Epidermal melanocyte (primary cell): Measurements from ENCODE around the gene EGFLAM.

ENCODE experiments used
- DNase-seq: peaks from one replicate; pipeline ENCODE4 v3.0.0; 2011; ENCODE audit warnings: low spot score; ENCODE audit not compliant: insufficient read length

EGFLAM gene

DNA sequence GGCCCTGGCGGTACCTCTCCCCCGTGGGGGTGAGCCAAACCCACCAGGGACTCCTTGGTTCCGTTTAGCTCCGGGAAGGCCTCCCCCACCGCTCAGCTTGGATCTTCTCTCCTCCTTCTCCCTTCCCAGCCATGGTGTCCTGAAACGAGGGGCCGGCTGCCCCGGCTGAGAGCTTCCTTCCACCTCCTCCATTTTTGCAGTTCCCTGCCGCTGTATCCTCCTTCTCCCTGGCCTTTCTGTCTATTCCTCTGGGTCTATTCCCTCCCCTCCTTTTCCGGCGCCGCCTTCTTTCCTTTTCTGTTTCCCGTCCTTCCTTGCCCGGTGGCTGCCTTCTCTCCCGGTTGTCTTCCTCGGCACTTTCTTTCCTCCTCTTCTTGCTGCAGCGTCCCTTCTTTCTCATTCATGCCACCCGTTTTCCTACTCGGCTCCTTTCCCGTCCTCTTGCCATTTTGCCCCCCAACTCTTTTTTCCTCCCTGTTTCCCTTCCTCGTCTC lies 187.7 kb downstream of the EGFLAM start:
- no peak for DNase-seq

DNA sequence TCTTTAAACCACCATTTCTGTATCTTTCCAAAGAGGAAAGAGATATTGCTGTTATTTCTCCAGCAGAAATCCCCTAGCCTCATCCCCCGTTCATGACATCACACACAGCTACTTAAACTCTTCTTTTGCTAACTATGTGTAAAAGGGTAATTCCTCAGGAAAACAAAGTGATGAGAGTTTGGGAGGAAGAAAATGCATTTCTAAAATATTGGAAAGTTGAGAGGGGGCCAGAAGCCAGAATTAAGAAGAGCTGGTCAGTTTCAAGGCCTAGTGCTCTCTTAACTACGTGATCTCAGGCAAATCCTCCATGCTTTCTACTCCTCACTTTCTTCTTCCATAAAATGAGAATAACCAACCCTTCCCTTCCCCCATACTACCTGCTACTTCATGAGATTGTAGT lies 188.7 kb downstream of the EGFLAM start:
- no peak for DNase-seq

DNA sequence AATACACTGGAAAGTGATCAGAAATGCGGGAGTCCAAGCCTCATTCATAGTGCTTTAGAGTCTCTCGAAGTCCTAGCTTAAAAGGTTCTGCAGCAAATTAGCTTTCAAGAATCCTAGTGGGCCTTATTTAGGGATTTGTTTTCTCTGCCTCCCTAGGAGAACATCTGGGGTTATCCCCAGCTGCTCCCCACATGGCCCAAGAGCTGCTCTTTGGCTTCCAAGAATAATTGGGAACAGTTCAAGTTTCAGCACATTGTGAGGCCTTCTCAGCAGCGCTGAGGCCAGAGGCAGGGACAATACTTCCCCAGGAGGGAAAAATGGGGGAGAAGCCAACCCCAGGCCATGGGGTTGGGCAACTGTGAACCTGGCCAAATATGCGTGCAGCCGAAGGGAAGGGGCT lies 189.4 kb downstream of the EGFLAM start:
- DNase-seq = no peak

DNA sequence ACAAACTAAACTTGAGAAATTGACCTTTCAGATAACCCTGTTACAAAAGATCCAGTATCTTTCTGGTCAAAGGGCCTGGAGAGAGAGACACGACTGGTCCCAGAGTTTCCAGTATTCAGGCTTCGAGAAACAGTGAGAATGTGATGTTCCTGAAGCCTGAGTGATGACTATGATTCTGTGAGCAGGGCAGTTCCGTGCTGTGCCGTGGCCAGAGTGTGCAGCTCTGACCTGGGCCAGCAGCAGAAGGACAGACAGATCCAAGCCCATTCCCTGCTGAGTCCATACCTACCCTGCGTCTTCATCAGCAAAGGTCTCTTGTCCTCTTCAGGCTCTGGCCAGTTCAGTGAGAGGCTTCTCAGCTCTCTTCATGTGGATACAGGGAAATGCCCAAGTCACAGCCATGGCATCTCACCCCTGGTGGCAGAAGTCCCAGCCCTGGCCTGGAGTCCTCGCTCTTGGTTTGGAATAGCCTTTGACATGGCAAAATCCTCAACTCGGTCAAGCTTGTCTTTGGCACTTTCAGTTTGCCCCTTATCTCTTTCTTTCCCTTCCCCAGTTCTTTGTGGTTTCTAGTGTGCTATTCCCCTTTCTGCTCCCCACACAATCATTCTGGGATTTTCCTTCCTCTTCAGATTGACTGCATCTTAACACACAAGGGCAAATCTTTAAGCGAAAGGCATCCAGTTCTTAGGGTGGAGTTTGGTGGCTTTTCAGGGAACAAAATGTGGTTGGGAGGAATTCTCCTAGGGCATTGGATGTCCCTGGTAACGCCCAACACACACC lies 190.4 kb downstream of the EGFLAM start:
- no peak for DNase-seq

DNA sequence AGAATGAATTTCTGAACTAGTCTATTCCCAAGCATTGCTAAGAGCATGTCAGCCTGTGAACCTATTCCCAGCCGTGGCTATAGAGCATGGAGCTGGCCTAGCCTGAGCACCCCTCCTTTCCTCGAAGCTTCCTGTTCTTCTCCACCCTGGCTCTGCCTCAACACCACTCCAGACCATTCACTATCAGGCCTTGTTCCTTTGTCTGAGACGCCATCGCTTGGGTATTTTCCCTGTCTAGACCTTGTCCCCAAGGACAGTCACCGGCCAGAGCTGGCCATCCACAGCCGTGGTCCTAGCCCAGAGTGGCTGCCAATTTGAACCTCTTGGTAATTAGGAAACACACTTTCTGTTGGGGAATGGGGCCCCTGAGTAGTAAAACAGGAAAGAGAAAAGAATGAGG lies 192.3 kb downstream of the EGFLAM start:
- DNase-seq = no peak

DNA sequence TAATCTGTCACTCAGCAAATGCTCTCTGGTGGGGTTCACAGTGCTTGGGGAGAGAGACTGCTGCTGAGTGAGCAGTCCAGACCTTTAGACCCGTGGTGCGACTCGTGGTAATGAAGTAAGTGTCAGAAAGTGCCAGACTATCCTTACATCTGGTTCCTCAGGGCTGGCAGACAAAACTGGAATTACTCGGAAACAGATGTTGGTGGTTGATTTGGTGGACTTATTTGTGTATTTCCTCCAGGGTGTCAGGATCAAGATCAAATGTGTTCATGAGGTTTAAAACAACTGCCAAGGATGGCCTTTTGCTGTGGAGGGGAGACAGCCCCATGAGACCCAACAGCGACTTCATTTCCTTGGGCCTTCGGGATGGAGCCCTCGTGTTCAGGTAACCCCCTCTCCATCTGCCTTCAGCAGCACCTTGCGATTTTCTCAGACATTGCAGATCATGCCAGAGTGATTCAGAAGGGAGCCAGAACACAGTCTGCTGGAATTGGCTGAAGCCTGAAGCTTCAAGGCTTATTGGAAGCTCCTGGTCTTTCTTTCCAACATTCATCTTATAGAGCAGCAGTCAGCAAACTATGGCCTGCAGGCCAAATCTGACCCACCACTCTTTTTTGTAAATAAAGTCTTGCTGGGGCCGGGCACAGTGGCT lies 192.8 kb downstream of the EGFLAM start:
- peak; percentile 38 for DNase-seq

DNA sequence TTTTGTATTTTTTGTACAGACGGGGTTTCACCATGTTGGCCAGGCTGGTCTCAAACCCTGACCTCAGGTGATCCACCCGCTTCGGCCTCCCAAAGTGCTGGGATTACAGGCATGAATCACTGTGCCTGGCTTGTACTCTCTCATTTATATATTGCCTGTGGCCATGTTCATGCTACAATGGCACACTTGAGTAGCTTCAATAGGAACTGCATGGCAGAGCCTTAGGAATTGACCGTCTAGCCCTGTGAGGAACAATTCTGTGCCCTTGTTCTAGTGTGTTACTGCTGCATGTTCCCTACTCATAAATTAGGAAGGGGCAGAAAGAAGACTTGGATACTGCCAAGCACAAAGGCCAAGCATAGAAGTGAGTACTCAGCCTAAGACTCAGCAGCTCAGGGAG lies 193.8 kb downstream of the EGFLAM start:
- DNase-seq = no peak

DNA sequence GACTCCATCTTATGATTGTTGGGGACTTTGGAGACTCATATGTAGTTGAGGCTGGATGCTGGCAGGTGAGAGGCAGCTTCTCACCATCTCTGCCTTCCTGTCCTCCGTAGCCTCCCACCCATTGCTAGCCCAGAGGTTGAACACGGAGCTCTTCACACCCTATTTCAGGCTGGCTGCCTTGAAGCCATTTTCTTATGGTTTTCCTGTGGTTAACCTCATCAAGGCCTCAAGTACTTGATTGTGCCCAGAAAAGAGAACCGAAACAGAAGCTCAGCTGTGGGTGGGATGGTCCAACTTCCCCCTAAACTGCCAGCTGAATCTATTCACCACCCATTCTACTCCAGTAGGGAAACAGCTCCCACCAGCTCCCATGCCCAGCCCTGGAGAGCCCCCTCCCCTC lies 195.1 kb downstream of the EGFLAM start:
- DNase-seq = no peak

DNA sequence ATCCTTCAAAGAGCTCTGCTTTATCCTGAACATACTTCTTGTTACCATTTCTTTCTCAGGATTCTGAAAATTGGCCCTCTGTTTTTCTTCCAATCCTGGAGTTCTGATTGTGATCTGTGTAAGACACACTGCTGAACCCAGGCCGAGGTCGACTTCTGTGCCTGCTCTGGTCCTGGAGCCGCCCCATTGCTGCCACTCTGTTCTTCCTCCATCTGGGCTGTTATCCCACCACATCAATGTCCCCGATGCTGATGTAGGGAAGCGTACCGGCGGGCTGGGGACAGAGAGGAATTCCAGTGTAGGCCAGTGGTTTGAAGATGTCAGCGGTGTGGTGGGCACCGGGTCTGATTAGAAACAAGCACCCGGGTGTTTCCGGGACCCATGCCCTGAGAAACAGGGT lies 195.6 kb downstream of the EGFLAM start:
- no peak for DNase-seq

DNA sequence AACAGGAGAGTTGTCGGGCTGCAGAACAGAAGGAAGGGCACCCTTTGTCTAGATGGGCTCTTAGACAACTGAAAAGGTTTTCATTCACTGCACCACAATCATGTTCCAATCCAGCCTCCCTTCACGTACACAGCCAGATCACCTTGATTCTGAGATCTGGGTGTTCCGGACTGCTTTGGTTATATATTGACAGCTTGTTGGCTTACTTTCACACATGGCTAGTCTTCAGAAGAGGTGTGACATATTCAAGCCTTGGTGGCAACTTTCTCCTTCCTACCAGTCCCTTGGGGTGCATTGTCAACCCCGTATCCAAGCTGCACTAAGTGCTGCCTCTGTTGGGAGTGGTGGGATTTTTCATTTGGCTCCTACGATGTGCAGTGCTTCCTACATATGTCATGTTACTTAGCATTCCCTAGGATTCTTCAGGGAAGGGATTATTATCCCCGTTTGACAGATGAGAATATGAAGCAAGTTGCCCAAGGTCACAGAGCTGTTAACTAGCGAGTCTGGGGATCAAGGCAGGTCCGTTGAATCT lies 197.5 kb downstream of the EGFLAM start:
- no peak for DNase-seq

DNA sequence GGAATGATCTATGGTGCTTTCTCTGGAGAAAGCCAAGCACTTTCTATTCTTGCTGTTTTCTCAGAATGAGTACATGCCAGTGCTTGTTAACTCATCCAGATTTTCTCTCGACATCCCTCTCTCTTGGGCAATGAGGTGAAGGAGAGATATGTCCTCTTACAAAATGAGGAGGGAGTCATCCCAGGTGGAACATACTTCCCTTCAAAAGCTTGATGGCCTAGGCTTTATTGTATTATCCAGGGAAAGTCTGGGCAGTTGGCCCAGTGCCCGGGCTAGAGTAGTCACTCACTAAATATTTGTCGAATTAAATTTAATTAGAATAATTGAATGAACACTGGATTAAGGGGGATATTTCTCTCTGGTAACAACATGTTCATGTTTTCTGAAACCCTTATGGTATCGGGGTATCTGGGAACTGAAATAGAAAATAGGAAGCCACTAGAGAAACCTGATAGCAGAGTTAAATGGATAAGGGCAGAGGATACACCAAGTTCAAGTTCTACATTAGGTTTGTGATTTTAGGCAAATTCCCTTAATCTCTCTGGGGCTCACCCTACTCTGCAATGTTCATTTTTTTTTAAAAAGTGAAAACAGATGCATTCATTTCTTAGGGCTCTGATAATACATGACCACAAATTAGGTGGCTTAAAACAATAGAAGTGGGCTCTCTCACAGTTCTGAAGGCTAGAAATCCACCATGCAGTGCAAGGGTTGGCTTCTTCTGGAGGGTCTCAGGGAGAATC lies 198.5 kb downstream of the EGFLAM start:
- no peak for DNase-seq

DNA sequence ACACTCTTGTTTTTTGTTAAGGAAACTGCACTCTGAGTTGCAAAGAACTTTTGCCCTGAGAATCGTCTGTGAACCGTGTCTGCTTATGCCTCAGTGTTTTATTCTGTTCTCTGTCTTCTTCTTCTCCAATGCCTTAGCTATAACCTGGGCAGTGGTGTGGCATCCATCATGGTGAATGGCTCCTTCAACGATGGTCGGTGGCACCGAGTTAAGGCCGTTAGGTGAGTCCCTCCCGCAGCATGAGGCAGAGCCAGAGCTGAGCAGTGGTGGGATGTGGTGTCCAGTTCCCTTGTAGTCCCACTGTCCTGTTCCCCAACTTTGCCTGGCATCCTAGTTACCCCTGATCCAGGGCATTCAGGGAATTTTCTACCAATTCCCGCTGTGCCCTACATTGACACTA lies 199.8 kb downstream of the EGFLAM start:
- no peak for DNase-seq

DNA sequence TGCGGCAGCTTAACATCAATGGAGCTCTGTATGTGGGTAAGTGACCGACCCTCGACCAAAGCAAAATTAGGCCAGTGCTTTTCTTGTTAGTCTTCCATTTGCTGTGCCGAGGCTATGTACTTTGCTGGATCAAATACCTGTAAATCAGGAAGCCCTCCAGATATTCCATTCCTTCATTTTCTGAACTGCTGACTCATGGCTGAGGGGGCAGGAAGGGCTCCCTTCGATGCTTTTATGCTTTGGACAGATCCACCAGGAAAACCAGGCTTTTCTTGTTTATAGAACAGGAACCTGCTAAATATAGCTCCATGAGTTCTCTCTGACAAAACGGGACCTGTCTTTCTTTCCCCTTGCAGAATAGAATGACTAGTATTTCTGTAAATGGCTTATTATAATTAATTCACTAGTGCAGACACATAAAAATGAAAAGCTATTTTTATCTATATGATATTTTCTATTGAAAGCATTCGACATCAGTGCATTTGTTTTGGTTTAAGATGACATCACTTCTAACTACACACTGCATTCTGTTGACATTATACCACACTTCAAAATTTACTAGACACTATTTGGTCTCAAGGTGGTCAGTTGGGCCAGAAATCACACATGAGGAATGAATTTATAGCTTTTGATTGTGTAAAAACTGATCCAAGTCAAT lies 204.7 kb downstream of the EGFLAM start:
- DNase-seq = no peak

DNA sequence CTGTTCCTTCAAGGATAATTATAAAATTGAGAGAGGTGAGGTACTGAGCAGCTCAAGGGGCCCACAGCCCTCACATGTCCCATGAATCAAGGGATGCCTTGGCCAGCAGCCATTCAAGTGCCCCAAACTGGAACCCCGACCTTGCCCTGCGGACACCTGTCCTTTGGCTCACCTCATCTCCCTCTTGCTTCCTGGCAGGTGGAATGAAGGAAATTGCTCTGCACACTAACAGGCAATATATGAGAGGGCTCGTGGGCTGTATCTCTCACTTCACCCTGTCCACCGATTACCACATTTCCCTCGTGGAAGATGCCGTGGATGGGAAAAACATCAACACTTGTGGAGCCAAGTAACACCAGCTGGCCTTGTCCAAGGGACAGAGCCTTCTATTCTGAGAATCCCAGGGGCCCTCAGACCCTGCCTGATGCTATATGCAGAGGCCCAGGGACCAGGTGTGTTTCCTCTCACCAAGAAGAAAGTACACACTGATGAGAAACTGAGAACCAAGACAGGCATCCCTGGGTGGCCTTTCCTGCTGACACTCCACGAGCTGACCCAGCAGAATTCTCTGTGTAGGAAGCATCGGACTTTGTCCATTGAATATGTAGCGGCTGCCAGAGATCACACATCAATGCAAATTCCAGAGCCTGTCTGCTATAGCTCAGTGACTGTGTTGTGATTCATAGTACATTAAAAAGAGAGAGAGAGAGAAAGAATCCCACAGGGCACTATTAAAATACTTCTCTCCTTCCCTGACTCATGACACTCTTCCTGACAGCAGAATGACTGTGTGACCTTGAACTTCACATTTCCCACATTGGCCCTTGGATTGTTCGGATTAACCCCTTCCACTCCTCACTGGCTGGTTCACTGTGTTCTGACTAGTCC lies 205.5 kb downstream of the EGFLAM start:
- peak; percentile 32 for DNase-seq

DNA sequence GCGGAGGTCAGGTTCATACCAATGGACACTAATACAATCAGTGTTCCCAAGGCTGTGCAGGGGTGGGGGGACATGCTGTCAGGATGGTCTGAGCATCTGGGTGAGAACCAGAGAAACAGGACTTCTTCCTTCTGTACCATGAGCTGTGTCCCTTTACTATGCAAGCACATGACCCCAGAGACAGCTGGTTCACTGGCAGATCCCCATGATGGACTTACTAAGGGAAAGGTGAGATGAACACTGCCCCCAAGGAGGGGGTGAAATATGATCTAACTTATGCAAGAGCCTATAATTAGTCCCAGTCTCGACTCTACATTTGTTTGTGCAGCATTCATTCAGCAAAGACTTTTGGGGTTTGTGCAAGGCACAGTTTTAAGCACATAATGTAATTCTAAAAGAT lies 206.7 kb downstream of the EGFLAM start:
- DNase-seq = no peak

DNA sequence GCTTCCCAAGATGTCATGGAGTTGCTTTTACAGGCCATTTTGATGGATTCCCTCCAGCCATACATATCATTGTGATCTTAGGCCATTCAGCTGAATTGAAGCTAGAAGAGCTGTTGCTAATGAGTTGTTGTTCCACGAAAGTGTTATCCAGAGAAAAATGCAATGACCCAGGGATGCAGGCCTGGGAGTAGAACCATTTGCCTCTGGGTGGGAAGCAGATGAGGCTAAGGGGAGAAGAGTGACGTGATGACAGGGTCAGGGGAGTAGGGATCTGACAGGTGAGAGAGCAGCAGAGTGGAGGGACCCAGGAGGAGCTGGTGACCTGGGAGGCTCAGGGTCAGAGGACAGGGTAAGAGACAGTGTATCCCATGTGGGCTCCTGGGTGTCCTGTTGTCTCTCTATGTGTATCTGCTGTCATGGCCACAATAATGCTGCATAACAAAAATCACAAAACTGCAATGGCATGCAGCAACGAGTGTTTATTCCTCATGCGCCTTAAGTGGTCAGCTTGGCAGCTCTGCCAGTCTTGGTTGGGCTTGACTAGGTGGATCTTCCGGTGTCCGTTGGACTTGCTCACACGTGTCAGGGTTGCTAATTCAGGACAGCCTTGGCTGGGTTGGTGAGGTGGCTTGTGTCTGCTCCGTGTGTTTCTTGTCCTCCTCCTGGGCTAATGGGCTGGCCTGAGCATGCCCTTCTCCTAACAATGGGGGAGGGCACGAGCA lies 207.5 kb downstream of the EGFLAM start:
- no peak for DNase-seq

DNA sequence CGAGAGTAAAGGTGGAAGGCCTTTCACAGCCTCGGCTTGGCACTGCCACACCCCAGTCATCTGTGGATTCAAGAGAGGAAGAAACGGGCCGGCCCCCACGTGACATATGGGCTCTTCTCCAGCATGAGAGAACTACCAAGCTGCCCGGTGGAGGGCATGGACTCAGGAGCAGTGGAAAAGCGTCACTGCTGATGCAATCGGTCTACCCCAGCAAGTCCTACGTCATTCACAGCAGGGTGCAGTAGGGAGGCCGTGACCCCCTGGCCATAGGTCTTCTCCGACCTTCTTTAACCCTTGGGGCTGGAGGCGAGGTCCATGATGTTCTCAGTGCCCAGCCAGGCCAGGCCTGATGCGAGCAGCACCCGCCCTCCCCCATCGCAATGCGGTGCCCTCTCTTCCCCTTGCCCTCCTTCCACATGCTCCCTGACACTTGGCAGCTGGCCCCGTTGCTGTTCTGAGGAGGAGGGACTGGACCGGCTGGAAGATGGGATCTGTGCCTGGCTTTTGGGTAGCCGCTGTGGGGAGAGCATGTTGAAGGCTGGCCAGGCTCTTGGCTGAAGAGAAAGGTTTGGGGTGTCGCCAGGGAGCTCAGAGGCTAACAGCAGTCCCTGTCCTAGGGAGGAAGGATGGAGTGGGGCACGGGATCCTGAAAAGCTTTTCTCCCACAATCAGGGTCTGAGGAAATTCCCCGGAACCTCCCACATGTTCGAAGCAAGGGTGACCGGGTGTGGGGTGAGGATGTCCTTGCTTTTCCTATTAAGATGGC lies 208.2 kb downstream of the EGFLAM start:
- DNase-seq = no peak

DNA sequence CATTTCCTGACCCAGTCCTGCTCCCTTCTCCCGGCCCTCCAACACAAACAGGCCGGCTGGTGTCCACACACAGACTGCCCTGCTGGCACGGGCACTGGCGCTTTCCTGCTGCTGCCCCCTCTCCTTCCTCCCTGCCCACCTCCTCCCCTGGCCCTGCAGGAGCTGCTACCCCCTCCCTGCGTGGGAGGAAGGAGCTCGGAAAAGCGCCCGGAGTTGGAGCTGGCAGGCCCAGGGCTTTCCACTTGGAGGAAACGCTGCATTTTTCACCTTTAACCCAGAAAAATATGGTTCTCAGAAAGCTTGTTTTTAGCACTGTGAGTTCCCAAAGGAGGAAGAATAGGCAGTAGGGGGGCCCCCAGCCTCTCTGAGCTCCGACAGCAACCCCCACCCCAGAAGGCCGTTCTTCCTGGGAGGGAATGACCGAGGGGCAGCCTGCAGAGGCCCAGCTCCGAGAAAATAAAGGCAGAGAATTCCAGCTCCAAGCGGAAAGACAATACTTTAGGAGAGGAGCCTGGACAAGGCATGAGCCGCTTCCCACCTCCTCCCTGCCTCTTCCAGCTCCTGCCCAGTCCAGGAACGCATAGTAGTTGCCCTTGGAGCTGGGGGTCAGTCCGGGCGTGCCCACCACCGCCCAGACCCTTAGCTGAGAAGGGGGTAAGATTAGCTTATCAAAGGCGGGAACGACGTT lies 209.1 kb downstream of the EGFLAM start:
- DNase-seq = no peak
